Ovary (tissue), 3 donors: ENCODE measurements around the gene SPP1.

Experiments used
- EP300 ChIP-seq: sonication (generic); formaldehyde crosslinking; IDR thresholded peaks from one replicate; pipeline ENCODE4 v1.6.1; 2017; ENCODE audit warnings: antibody characterized with exemption
- TF ChIP-seq, protein P1 (sequence below), 3 donors: fragments of 450-650 bp in 2 of 3; fragments of 200-600 bp in 1 of 3; IDR thresholded peaks; one replicate each; pipeline versions ENCODE4 v1.5.1 to v1.8.0; 2016 to 2022; ENCODE audit warnings: antibody characterized with exemption in 3 of 3, mild to moderate bottlenecking in 1 of 3
- donor health status: DM: no; HTN: no; CAD: no.

- TF ChIP-seq, protein P1, sequence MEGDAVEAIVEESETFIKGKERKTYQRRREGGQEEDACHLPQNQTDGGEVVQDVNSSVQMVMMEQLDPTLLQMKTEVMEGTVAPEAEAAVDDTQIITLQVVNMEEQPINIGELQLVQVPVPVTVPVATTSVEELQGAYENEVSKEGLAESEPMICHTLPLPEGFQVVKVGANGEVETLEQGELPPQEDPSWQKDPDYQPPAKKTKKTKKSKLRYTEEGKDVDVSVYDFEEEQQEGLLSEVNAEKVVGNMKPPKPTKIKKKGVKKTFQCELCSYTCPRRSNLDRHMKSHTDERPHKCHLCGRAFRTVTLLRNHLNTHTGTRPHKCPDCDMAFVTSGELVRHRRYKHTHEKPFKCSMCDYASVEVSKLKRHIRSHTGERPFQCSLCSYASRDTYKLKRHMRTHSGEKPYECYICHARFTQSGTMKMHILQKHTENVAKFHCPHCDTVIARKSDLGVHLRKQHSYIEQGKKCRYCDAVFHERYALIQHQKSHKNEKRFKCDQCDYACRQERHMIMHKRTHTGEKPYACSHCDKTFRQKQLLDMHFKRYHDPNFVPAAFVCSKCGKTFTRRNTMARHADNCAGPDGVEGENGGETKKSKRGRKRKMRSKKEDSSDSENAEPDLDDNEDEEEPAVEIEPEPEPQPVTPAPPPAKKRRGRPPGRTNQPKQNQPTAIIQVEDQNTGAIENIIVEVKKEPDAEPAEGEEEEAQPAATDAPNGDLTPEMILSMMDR (IDR thresholded peaks at IDR 0.05) = no peak
- no peak for TF ChIP-seq EP300
These were observed 30.4 kb downstream of the SPP1 start for GRCh38 chr4:88005946-88006345.
